ENCODE results near the gene NOC2L. TPM values are rescaled to one million over a fixed set of nuclear protein-coding genes. Genes with fewer than 3 reads are reported as not detected.

Gene NOC2L
- total and polyA plus RNA-seq, 9 of the 15 experiments (the other 6 are each of a cell fraction or from before 2014, with no cell fraction given), result 4.0 to 410 (median 200) TPM

- no peak for TF ChIP-seq ELK3 (CRISPR knock-in tag; IDR thresholded peaks at IDR 0.05)
- no peak for TF ChIP-seq SREBF1 (IDR thresholded peaks at IDR 0.05; ENCODE audit: borderline replicate concordance, low read depth, low read length)
- no peak for TF ChIP-seq FOXK2 (conservative IDR thresholded peaks at IDR 0.05 in 1 of 2, IDR thresholded peaks at IDR 0.05 in 1 of 2; ENCODE audit: low read depth in 2 of 2)
- TF ChIP-seq, protein P1, sequence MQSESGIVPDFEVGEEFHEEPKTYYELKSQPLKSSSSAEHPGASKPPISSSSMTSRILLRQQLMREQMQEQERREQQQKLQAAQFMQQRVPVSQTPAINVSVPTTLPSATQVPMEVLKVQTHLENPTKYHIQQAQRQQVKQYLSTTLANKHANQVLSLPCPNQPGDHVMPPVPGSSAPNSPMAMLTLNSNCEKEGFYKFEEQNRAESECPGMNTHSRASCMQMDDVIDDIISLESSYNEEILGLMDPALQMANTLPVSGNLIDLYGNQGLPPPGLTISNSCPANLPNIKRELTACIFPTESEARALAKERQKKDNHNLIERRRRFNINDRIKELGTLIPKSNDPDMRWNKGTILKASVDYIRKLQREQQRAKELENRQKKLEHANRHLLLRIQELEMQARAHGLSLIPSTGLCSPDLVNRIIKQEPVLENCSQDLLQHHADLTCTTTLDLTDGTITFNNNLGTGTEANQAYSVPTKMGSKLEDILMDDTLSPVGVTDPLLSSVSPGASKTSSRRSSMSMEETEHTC (IDR thresholded peaks at IDR 0.05), result 0 out of 2 replicates have a peak, but pooled peaks have one; percentile 6
- TF ChIP-seq ZNF41 (CRISPR knock-in tag; conservative IDR thresholded peaks at IDR 0.05), result no peak
- no peak for TF ChIP-seq GTF2E2 (tag; IDR thresholded peaks at IDR 0.05)
- peak; percentile 95 for TF ChIP-seq RNF2 (IDR thresholded peaks at IDR 0.05)
- TF ChIP-seq ZNF175 (CRISPR knock-in tag; IDR thresholded peaks at IDR 0.05; ENCODE audit: low read depth), result no peak
- no peak for TF ChIP-seq POLR2AphosphoS5 (IDR thresholded peaks at IDR 0.05; ENCODE audit: control insufficient read depth, insufficient read depth, low read depth, low read length)
- peak; percentile 19 for TF ChIP-seq KDM5B (IDR thresholded peaks at IDR 0.05; ENCODE audit: insufficient replicate concordance, low read depth, low read length)
- TF ChIP-seq XRCC5 (IDR thresholded peaks at IDR 0.05; ENCODE audit: low read depth, low read length), result peak; percentile 93; the same call in 1 of the 2 replicates
- no peak for TF ChIP-seq STAT6 (CRISPR knock-in tag; IDR thresholded peaks at IDR 0.05)
- TF ChIP-seq HMGN3 (IDR thresholded peaks at IDR 0.05; ENCODE audit: borderline replicate concordance, extremely low read depth, insufficient read length, low read depth, low read length), result peak; percentile 96
- no peak for TF ChIP-seq SP2 (IDR thresholded peaks at IDR 0.05; ENCODE audit: extremely low read depth, low read depth, low read length, poor library complexity, severe bottlenecking)
- TF ChIP-seq CREB1 (IDR thresholded peaks at IDR 0.05), result no peak; the same call in none of the 2 replicates
- no peak for TF ChIP-seq CREB1 (CRISPR knock-in tag; IDR thresholded peaks at IDR 0.05)
- TF ChIP-seq CBFB (CRISPR knock-in tag; IDR thresholded peaks at IDR 0.05), result no peak
- TF ChIP-seq ZNF124 (CRISPR knock-in tag; IDR thresholded peaks at IDR 0.05), result no peak
- no peak for TF ChIP-seq HEY1 (CRISPR knock-in tag; IDR thresholded peaks at IDR 0.05; ENCODE audit: borderline replicate concordance)
- TF ChIP-seq BCL6 (CRISPR knock-in tag; IDR thresholded peaks at IDR 0.05), result no peak
- TF ChIP-seq ZFP91 (CRISPR knock-in tag; IDR thresholded peaks at IDR 0.05), result peak; percentile 63; the same call in 1 of the 2 replicates
Observed at GRCh38 chr1:921011-921837, 37.8 kb downstream of the NOC2L start (continued).
